DND-41 (cell line): ENCODE measurements around the gene SLC38A7.

Experiments used
- ATAC-seq: fragments of 200-7000 bp; cut with Tn5 transposase; 3 replicates; pipeline ENCODE4 v1.9.1; 2021; ENCODE audit warnings: low read depth; ENCODE audit not compliant: insufficient read depth
- DNase-seq: peaks from one replicate; pipeline ENCODE4 v3.0.0-alpha.2; 2020
- H2AFZ ChIP-seq: 2 replicates; pipeline ENCODE4 v1.6.0; 2012; ENCODE audit warnings: low read depth, low read length
- H3K27ac ChIP-seq: 2 replicates; pipeline ENCODE4 v1.5.1; 2012; ENCODE audit warnings: low read length, inconsistent platforms
- H3K27me3 ChIP-seq: fragments of 200-600 bp; sonication (generic); 2 replicates; pipeline ENCODE4 v1.6.0; 2012; ENCODE audit warnings: low read length, mild to moderate bottlenecking, inconsistent platforms; ENCODE audit not compliant: insufficient read depth, poor library complexity
- H3K36me3 ChIP-seq: 2 replicates; pipeline ENCODE4 v1.5.1; 2012; ENCODE audit warnings: low read length, inconsistent platforms; ENCODE audit not compliant: insufficient read depth
- H3K4me1 ChIP-seq: 2 replicates; pipeline ENCODE4 v1.5.1; 2012; ENCODE audit warnings: mild to moderate bottlenecking, low read length; ENCODE audit not compliant: insufficient read depth
- H3K4me2 ChIP-seq: 2 replicates; pipeline ENCODE4 v1.6.0; 2012; ENCODE audit warnings: mild to moderate bottlenecking, moderate library complexity, low read length, inconsistent platforms; ENCODE audit not compliant: insufficient read depth
- H3K4me3 ChIP-seq, 2 experiments: fragments of 200-600 bp in 1 of 2; shearing (Covaris generic) in 1 of 2; 2 replicates each; pipeline ENCODE4 v1.5.1; 2012 to 2016; ENCODE audit warnings: inconsistent platforms in 2 of 2, low read length in 2 of 2, mild to moderate bottlenecking in 2 of 2, low read depth in 1 of 2, moderate library complexity in 1 of 2
- H3K79me2 ChIP-seq: 2 replicates; pipeline ENCODE4 v1.6.0; 2012; ENCODE audit warnings: low read length, inconsistent platforms; ENCODE audit not compliant: insufficient read depth
- H3K9ac ChIP-seq: 2 replicates; pipeline ENCODE4 v1.6.0; 2012; ENCODE audit warnings: low read depth, mild to moderate bottlenecking, inconsistent platforms, low read length, moderate library complexity
- H3K9me3 ChIP-seq: 2 replicates; pipeline ENCODE4 v1.5.1; 2012; ENCODE audit warnings: low read length, moderate library complexity, mild to moderate bottlenecking, inconsistent platforms; ENCODE audit not compliant: insufficient read depth, severe bottlenecking
- H4K20me1 ChIP-seq: 2 replicates; pipeline ENCODE4 v1.6.0; 2012; ENCODE audit warnings: low read length; ENCODE audit not compliant: insufficient read depth
- EZH2 ChIP-seq: IDR thresholded peaks from 3 replicates; pipeline ENCODE4 v1.6.1; 2012; ENCODE audit warnings: borderline replicate concordance, low read depth, mild to moderate bottlenecking, moderate library complexity, low read length, inconsistent platforms; ENCODE audit not compliant: severe bottlenecking
- TF ChIP-seq, protein P1 (sequence below): IDR thresholded peaks from 2 replicates; pipeline ENCODE4 v1.5.1; 2012; ENCODE audit warnings: borderline replicate concordance, low read length, moderate library complexity, mild to moderate bottlenecking; ENCODE audit not compliant: poor library complexity, severe bottlenecking; ENCODE audit errors: extremely low read depth

SLC38A7 gene

GRCh38 chr16:58655215-58655596 lies 29.4 kb downstream of the SLC38A7 start:
- no peak overlapping the region for H3K27ac ChIP-seq
- no peak overlapping the region for H3K4me3 ChIP-seq
- H3K27me3 ChIP-seq: no peaks in the 10 kb centered on the region
- H3K4me2 ChIP-seq: no peak overlapping the region
- H3K4me1 ChIP-seq: no peaks in the 10 kb centered on the region
- H4K20me1 ChIP-seq: no peaks in the 10 kb centered on the region
- ATAC-seq (no peak), DNase-seq (no peak)
- H3K9me3 ChIP-seq: no peaks in the 10 kb centered on the region
- H2AFZ ChIP-seq: no peak overlapping the region
- TF ChIP-seq EZH2: no peak
- TF ChIP-seq, protein P1, sequence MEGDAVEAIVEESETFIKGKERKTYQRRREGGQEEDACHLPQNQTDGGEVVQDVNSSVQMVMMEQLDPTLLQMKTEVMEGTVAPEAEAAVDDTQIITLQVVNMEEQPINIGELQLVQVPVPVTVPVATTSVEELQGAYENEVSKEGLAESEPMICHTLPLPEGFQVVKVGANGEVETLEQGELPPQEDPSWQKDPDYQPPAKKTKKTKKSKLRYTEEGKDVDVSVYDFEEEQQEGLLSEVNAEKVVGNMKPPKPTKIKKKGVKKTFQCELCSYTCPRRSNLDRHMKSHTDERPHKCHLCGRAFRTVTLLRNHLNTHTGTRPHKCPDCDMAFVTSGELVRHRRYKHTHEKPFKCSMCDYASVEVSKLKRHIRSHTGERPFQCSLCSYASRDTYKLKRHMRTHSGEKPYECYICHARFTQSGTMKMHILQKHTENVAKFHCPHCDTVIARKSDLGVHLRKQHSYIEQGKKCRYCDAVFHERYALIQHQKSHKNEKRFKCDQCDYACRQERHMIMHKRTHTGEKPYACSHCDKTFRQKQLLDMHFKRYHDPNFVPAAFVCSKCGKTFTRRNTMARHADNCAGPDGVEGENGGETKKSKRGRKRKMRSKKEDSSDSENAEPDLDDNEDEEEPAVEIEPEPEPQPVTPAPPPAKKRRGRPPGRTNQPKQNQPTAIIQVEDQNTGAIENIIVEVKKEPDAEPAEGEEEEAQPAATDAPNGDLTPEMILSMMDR: no peak
- H3K9ac ChIP-seq: no peak overlapping the region
- no peaks in the 10 kb centered on the region for H3K79me2 ChIP-seq
- H3K36me3 ChIP-seq: no peaks in the 10 kb centered on the region

DNA sequence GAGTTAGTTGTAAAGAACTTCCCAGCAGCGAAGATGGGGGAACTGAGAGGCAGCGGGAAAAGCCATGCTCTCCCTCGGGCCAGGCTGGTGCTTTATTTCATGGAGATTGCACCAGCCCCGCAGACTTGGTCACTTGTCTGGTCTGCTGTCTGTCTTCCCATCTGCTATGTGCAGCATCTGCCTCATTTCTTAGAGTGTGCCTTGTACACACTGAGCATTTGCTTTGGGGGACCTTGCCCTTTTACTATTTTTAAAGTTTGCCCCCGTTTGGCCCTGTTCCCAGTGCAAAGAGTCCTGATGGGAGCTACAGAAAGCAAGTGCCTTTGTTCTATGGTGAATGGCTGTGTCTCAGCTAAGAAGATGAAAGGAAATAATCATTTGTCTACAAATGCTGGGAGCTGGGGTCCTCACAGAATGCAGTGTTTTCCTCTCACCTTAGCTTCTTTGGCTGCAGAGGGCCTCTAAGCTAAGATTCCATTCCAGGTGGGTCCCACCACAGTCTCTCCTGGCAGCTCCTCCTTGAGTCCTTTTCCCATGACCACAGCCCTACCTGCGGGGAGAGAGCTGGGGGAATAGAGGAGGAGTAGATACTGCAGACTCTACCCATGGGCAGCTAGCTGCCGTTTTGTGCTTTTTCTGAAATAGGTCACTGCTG lies 29.9 kb downstream of the SLC38A7 start:
- ATAC-seq: no peak
- no peak overlapping the region for H3K4me3 ChIP-seq
- H3K4me2 ChIP-seq: no peak overlapping the region
- H3K79me2 ChIP-seq: no peaks in the 10 kb centered on the region
- H3K9me3 ChIP-seq: no peaks in the 10 kb centered on the region
- H3K9ac ChIP-seq: no peak overlapping the region
- no peak for TF ChIP-seq EZH2
- TF ChIP-seq, protein P1: no peak
- no peaks in the 10 kb centered on the region for H4K20me1 ChIP-seq
- no peak for DNase-seq
- no peak overlapping the region for H3K27ac ChIP-seq
- H3K27me3 ChIP-seq: no peaks in the 10 kb centered on the region
- H2AFZ ChIP-seq: no peak overlapping the region
- no peaks in the 10 kb centered on the region for H3K36me3 ChIP-seq
- H3K4me1 ChIP-seq: no peaks in the 10 kb centered on the region

DNA sequence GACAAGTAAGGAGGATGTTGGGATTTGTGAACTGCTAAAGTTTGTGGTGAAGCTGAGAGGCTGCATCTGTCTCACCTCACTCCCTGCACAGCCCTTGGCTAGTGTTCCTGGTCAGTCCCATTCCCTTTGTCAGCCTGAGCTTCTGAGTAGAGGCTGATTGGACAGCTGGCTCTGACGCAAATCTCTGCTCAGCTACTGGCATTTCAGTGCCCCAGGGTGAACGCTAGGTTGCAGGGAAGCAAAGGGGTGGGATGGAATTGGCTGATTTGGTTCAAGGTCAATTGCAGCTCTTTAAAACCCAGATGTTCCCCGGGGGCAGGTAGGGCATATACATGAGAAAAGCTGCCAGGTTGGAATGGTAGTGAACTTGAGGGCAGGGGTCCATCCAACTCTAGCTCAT lies 31.8 kb downstream of the SLC38A7 start:
- Histone ChIP-seq H3K27me3 (no peaks in the 10 kb centered on the region), H3K9ac (no peak overlapping the region), H3K36me3 (no peaks in the 10 kb centered on the region), H3K4me1 (no peaks in the 10 kb centered on the region), H3K9me3 (no peaks in the 10 kb centered on the region), H3K4me3 (no peak overlapping the region), H3K4me2 (no peak overlapping the region), H3K79me2 (no peaks in the 10 kb centered on the region), H2AFZ (no peak overlapping the region), H4K20me1 (no peaks in the 10 kb centered on the region), H3K27ac (no peak overlapping the region)
- DNase-seq: no peak
- no peak for ATAC-seq
- no peak for TF ChIP-seq EZH2
- TF ChIP-seq, protein P1: no peak

- ATAC-seq: no peak
- no peaks in the 10 kb centered on the region for H3K36me3 ChIP-seq
- TF ChIP-seq, protein P1: no peak
- no peak for TF ChIP-seq EZH2
- DNase-seq: no peak
- H3K9me3 ChIP-seq: no peaks in the 10 kb centered on the region
- H2AFZ ChIP-seq: no peak overlapping the region
- H3K27me3 ChIP-seq: no peaks in the 10 kb centered on the region
- no peak overlapping the region for H3K27ac ChIP-seq
- H3K4me3 ChIP-seq: no peak overlapping the region
- no peaks in the 10 kb centered on the region for H3K79me2 ChIP-seq
- H3K4me1 ChIP-seq: no peaks in the 10 kb centered on the region
- no peak overlapping the region for H3K4me2 ChIP-seq
- no peak overlapping the region for H3K9ac ChIP-seq
- no peaks in the 10 kb centered on the region for H4K20me1 ChIP-seq
Measured at GRCh38 chr16:58651965-58652348, 32.6 kb downstream of the SLC38A7 start.
